GM18519 (cell line): ENCODE data around the gene SERTAD3.
"Not testable (repeated sequence)": the region's sequence is repeated elsewhere in the genome, so short reads cannot be mapped to it uniquely, and the experiment has no call there.

ENCODE experiments used
- ATAC-seq: cut with Tn5 transposase; IDR thresholded peaks from one replicate; pipeline ENCODE4 v1.9.1; 2021; ENCODE audit warnings: mild to moderate bottlenecking, moderate library complexity; ENCODE audit not compliant: unreplicated experiment, low FRiP score

SERTAD3 gene

GRCh38 chr19:40430242-40430641 is 13.9 kb downstream of the SERTAD3 start:
- not testable (repeated sequence) for ATAC-seq

- ATAC-seq, result not testable (repeated sequence)
Observed at GRCh38 chr19:40428197-40428596, 15.9 kb downstream of the SERTAD3 start.

GRCh38 chr19:40425450-40426287 is 18.5 kb downstream of the SERTAD3 start, which contains the start of gene SERTAD1:
SERTAD1 (minus strand) TSS chr19:40425992; CDS start chr19:40423546, 2,446 bp downstream.
- peak; percentile 64 for ATAC-seq

GRCh38 chr19:40424637-40425449 is 19.3 kb downstream of the SERTAD3 start:
- no peak for ATAC-seq

- ATAC-seq, result no peak
Observed at GRCh38 chr19:40423938-40424337, 20.2 kb downstream of the SERTAD3 start.

GRCh38 chr19:40422748-40423566 is 21.2 kb downstream of the SERTAD3 start:
- no peak for ATAC-seq

- no peak for ATAC-seq
Observed at GRCh38 chr19:40421993-40422747, 22.0 kb downstream of the SERTAD3 start.

GRCh38 chr19:40420766-40421765 is 23.1 kb downstream of the SERTAD3 start:
- ATAC-seq, result no peak

- ATAC-seq, result no peak
Observed at GRCh38 chr19:40420451-40420765, 23.7 kb downstream of the SERTAD3 start.

GRCh38 chr19:40419780-40420179 is 24.4 kb downstream of the SERTAD3 start:
- ATAC-seq, result no peak

- no peak for ATAC-seq
Observed at GRCh38 chr19:40419066-40419612, 25.0 kb downstream of the SERTAD3 start.

GRCh38 chr19:40418040-40418439 is 26.1 kb downstream of the SERTAD3 start:
- no peak for ATAC-seq

- ATAC-seq, result no peak
Observed at GRCh38 chr19:40417643-40417981, 26.5 kb downstream of the SERTAD3 start.

GRCh38 chr19:40416918-40417642 is 27.1 kb downstream of the SERTAD3 start:
- no peak for ATAC-seq

- no peak for ATAC-seq
Observed at GRCh38 chr19:40415768-40416167, 28.4 kb downstream of the SERTAD3 start.

GRCh38 chr19:40414542-40415535 is 29.3 kb downstream of the SERTAD3 start:
- no peak for ATAC-seq
